ENCODE data around the gene STARD9.

The STARD9 gene

GRCh38 chr15:42716125-42716524, 140.7 kb downstream of the STARD9 start:
- Mint-ChIP-seq H3K36me3 (no peaks in the 10 kb centered on the region), H3K4me1 (ENCODE audit: low read depth) (no peaks in the 10 kb centered on the region), H3K27ac (no peak overlapping the region), H3K9me3 (ENCODE audit: low read depth) (no peaks in the 10 kb centered on the region), H3K27me3 (no peaks in the 10 kb centered on the region), H3K4me3 (no peak overlapping the region)

GRCh38 chr15:42716626-42717025, 141.2 kb downstream of the STARD9 start:
- Mint-ChIP-seq H3K36me3 (no peaks in the 10 kb centered on the region), H3K27me3 (no peaks in the 10 kb centered on the region), H3K4me1 (ENCODE audit: low read depth) (no peaks in the 10 kb centered on the region), H3K9me3 (ENCODE audit: low read depth) (no peaks in the 10 kb centered on the region), H3K27ac (no peak overlapping the region), H3K4me3 (no peak overlapping the region)

DNA sequence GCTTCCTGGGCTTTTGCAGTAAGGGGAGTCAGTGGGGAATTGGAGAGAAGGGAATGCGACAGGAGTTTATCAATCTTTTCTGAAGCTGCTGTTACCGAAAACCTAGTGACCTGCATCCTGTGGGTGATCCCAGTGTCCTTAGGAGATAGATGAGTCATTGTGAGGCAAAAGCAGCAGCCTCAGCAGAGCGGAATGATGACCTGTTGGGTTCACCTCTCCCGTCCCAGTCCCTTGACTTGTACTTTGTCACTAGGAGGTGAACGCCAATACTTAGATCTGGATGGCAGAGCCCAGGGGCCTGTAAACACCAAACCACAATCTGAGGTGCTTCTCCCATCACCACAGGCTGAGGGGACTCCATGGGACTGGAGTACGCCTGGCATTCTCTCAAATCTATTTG, 143.6 kb downstream of the STARD9 start:
- no peak overlapping the region for H3K27ac Mint-ChIP-seq
- H3K4me1 Mint-ChIP-seq (ENCODE audit: low read depth): no peaks in the 10 kb centered on the region
- no peak overlapping the region for H3K4me3 Mint-ChIP-seq
- H3K9me3 Mint-ChIP-seq (ENCODE audit: low read depth): no peaks in the 10 kb centered on the region
- no peaks in the 10 kb centered on the region for H3K27me3 Mint-ChIP-seq
- H3K36me3 Mint-ChIP-seq: no peaks in the 10 kb centered on the region

DNA sequence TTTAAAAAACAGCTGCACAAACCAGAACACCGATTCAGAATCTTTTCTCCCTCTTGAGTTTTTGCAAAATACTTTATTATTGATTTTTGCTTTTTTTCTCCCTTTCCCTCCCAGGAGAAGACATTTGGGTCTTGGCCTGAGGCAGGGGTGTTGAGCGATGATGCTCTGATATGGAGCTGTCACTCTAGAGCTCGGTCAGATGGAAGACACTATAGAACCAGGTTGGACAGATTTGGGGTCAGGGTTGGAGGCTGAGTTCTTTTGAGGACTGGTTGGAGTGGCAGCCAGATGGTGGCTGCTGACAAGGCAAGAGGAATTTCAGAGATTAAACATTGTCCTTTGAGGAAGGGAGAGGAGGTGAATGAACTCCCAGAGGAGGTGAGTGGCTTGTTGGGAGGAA, 144.7 kb downstream of the STARD9 start:
- Mint-ChIP-seq H3K4me3 (no peak overlapping the region), H3K4me1 (ENCODE audit: low read depth) (no peaks in the 10 kb centered on the region), H3K27ac (no peak overlapping the region), H3K36me3 (no peaks in the 10 kb centered on the region), H3K9me3 (ENCODE audit: low read depth) (no peaks in the 10 kb centered on the region), H3K27me3 (no peaks in the 10 kb centered on the region)

DNA sequence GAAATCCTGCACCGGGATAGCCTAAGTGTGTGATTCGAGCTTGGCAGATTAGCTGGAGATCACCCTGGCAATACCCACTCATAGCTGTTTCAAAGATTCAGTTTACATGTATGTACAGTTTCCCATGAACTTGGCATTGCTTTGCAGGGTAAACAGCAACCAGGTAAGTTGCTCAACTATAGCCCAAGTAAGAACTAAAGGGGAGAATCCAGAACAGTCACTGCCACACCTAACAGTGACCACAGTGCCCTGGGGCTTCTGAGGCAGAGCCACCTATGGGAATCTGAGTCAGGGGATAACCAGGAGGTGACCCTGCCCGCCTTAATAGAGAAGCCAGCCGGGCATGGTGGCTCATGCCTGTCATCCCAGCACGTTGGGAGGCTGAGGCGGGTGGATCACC, 145.6 kb downstream of the STARD9 start:
- Mint-ChIP-seq H3K9me3 (ENCODE audit: low read depth) (no peaks in the 10 kb centered on the region), H3K36me3 (no peaks in the 10 kb centered on the region), H3K4me3 (no peak overlapping the region), H3K27me3 (no peaks in the 10 kb centered on the region), H3K27ac (no peak overlapping the region), H3K4me1 (ENCODE audit: low read depth) (no peaks in the 10 kb centered on the region)

DNA sequence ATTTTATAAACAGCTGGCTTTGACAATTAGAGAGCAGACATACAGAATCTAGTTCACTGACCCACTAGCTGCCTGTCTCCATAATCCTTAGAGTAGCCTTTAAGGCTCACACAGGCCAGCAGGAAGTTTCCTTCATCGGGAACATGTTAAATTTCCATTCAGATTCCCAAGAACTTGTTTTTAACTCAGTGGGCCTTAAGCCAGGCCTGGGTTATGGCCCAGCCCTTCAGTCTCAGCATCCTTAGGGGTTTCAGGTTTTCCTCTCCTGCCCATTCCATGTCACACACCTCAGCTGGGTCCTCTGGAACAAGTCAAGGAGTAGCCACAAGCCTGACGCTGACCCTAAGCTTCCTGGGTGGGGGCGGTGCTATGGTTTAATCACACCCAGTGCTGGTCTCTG, 146.5 kb downstream of the STARD9 start:
- H3K27me3 Mint-ChIP-seq: no peaks in the 10 kb centered on the region
- no peak overlapping the region for H3K27ac Mint-ChIP-seq

DNA sequence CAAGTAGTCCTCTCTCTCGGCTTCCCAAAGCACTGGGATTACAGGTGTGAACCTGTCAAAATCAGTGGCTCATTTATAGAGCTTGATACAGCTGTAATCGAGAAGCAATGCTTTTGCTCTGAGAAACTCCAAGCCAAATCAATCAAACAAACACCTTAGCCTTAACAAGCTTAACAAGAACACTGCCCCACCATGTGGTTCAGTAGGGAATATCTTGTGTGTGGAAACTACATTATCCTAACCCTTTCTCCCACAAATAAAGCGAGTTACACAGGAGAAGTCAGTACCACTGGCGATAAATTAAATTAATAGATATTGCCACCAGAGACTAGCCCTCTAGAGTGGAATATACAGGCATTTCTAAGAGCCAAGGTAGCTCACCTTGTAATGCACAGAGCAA, 147.7 kb downstream of the STARD9 start:
- H3K4me1 Mint-ChIP-seq (ENCODE audit: low read depth): no peaks in the 10 kb centered on the region
- H3K36me3 Mint-ChIP-seq: no peaks in the 10 kb centered on the region
- H3K27me3 Mint-ChIP-seq: no peaks in the 10 kb centered on the region
- no peak overlapping the region for H3K4me3 Mint-ChIP-seq
- no peaks in the 10 kb centered on the region for H3K9me3 Mint-ChIP-seq (ENCODE audit: low read depth)
- peak overlapping the region; percentile 46 for H3K27ac Mint-ChIP-seq

More for the DNA sequence above, 146.5 kb downstream of the STARD9 start:
- Mint-ChIP-seq H3K4me3 (no peak overlapping the region), H3K4me1 (ENCODE audit: low read depth) (no peaks in the 10 kb centered on the region), H3K36me3 (no peaks in the 10 kb centered on the region), H3K9me3 (ENCODE audit: low read depth) (no peaks in the 10 kb centered on the region)

GRCh38 chr15:42724276-42724675, 148.9 kb downstream of the STARD9 start:
- H3K4me1 Mint-ChIP-seq (ENCODE audit: low read depth): no peaks in the 10 kb centered on the region
- no peaks in the 10 kb centered on the region for H3K36me3 Mint-ChIP-seq
- no peak overlapping the region for H3K27ac Mint-ChIP-seq
- H3K27me3 Mint-ChIP-seq: no peaks in the 10 kb centered on the region
- no peak overlapping the region for H3K4me3 Mint-ChIP-seq
- H3K9me3 Mint-ChIP-seq (ENCODE audit: low read depth): no peaks in the 10 kb centered on the region

DNA sequence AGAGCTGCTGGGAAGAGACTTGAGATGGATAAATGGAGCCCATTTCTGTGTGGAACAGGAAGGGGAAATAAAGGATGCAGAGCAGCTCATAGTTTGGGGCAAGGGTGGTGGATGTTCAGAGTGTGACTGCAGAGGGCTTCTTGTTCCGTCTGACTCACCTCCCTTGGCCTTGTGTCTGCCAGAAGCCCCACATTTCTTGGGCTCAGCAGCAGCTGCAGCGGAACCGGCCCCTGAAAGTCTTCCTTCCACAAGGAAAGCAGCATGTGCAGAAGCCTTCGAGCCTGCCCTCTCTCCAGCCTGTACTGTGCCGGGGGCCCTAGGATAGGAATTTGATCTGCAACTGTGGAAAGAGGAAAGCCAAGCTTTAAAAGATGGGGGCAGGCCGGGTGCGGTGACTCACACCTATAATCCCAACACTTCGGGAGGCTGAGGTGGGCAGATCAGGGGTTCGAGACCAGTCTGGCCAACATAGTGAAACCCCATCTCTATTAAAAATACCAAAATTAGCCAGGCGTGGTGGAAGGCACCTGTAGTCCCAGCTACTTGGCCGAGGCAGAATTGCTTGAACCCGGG, 150.0 kb downstream of the STARD9 start:
- H3K9me3 Mint-ChIP-seq (ENCODE audit: low read depth): no peaks in the 10 kb centered on the region
- H3K4me3 Mint-ChIP-seq: no peak overlapping the region
- no peaks in the 10 kb centered on the region for H3K27me3 Mint-ChIP-seq
- no peak overlapping the region for H3K27ac Mint-ChIP-seq
- H3K36me3 Mint-ChIP-seq: peaks cover 2% of the 10 kb centered on the region
- H3K4me1 Mint-ChIP-seq (ENCODE audit: low read depth): no peaks in the 10 kb centered on the region

- Mint-ChIP-seq H3K27me3 (no peaks in the 10 kb centered on the region), H3K4me3 (no peak overlapping the region), H3K27ac (no peak overlapping the region), H3K9me3 (ENCODE audit: low read depth) (no peaks in the 10 kb centered on the region), H3K4me1 (ENCODE audit: low read depth) (no peaks in the 10 kb centered on the region), H3K36me3 (peaks cover 3% of the 10 kb centered on the region)
These were observed 150.7 kb downstream of the STARD9 start for GRCh38 chr15:42726114-42726513.

- no peaks in the 10 kb centered on the region for H3K27me3 Mint-ChIP-seq
- H3K4me3 Mint-ChIP-seq: no peak overlapping the region
- peaks cover 6% of the 10 kb centered on the region for H3K36me3 Mint-ChIP-seq
- no peaks in the 10 kb centered on the region for H3K9me3 Mint-ChIP-seq (ENCODE audit: low read depth)
- no peak overlapping the region for H3K27ac Mint-ChIP-seq
- no peaks in the 10 kb centered on the region for H3K4me1 Mint-ChIP-seq (ENCODE audit: low read depth)
These were observed 152.5 kb downstream of the STARD9 start for GRCh38 chr15:42727750-42728381.

GRCh38 chr15:42728560-42728959, 153.2 kb downstream of the STARD9 start:
- Mint-ChIP-seq H3K27ac (no peak overlapping the region), H3K27me3 (no peaks in the 10 kb centered on the region), H3K36me3 (peaks cover 6% of the 10 kb centered on the region), H3K4me1 (ENCODE audit: low read depth) (no peaks in the 10 kb centered on the region), H3K4me3 (no peak overlapping the region), H3K9me3 (ENCODE audit: low read depth) (no peaks in the 10 kb centered on the region)

GRCh38 chr15:42728972-42729371, 153.6 kb downstream of the STARD9 start:
- no peaks in the 10 kb centered on the region for H3K27me3 Mint-ChIP-seq
- H3K27ac Mint-ChIP-seq: no peak overlapping the region
- peaks cover 6% of the 10 kb centered on the region for H3K36me3 Mint-ChIP-seq
- H3K4me1 Mint-ChIP-seq (ENCODE audit: low read depth): no peaks in the 10 kb centered on the region
- no peak overlapping the region for H3K4me3 Mint-ChIP-seq
- H3K9me3 Mint-ChIP-seq (ENCODE audit: low read depth): no peaks in the 10 kb centered on the region

DNA sequence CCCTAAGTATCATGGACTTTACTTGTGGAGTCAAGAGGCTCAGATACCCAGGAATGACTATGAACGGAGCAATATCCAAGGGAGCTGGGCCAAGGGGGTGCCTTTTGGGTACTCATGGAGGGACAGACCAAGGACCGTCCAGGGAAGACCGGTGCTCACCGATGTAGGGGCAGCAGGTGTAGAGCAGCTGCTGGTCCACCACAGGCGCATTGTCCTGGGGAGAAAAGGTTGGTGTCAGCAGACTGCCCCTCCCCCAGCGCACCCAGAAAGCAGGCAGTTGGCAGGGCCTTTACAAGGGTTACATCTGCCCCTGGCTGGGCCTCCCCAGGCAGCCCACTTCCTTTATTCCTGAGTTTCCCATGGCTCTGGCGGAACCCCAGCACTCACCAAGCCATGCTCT, 154.0 kb downstream of the STARD9 start:
- H3K4me3 Mint-ChIP-seq: no peak overlapping the region
- H3K36me3 Mint-ChIP-seq: peaks cover 6% of the 10 kb centered on the region
- peaks cover 3% of the 10 kb centered on the region for H3K4me1 Mint-ChIP-seq (ENCODE audit: low read depth)
- H3K27ac Mint-ChIP-seq: no peak overlapping the region
- no peaks in the 10 kb centered on the region for H3K9me3 Mint-ChIP-seq (ENCODE audit: low read depth)
- H3K27me3 Mint-ChIP-seq: no peaks in the 10 kb centered on the region

- peaks cover 3% of the 10 kb centered on the region for H3K4me1 Mint-ChIP-seq (ENCODE audit: low read depth)
- no peaks in the 10 kb centered on the region for H3K9me3 Mint-ChIP-seq (ENCODE audit: low read depth)
- no peaks in the 10 kb centered on the region for H3K27me3 Mint-ChIP-seq
- H3K27ac Mint-ChIP-seq: no peak overlapping the region
- peaks cover 6% of the 10 kb centered on the region for H3K36me3 Mint-ChIP-seq
- no peak overlapping the region for H3K4me3 Mint-ChIP-seq
These were observed 154.7 kb downstream of the STARD9 start for GRCh38 chr15:42730135-42730534.

DNA sequence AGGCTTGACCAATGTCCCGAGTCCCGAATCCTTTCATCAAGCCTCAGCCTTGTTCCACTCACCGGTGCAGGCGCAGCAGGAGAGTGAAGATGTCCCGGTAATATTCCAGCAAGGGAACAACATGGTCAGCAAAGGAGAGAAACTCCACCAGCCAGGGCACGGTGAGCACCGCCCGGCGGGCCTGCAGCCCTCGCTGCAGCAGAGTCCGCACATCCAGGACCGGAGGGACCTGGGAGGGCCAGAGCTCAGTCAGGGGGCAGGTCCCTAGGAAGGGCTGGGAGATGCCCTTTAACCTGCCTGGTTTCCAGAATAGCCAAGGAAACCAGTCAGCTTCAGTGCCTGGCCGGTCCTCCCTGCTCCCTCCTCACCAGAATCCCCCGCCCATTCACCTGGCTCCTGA, 155.1 kb downstream of the STARD9 start:
- no peaks in the 10 kb centered on the region for H3K27me3 Mint-ChIP-seq
- H3K4me3 Mint-ChIP-seq: no peak overlapping the region
- no peak overlapping the region for H3K27ac Mint-ChIP-seq
- H3K36me3 Mint-ChIP-seq: peaks cover 6% of the 10 kb centered on the region
- H3K4me1 Mint-ChIP-seq (ENCODE audit: low read depth): peaks cover 3% of the 10 kb centered on the region
- H3K9me3 Mint-ChIP-seq (ENCODE audit: low read depth): no peaks in the 10 kb centered on the region
